Upper lobe of right lung (tissue), 1 donor: Measurements from ENCODE around the gene GPR39. TPM values are rescaled to one million over a fixed set of nuclear protein-coding genes. Genes with fewer than 3 reads are reported as not detected.

Experiments used
- ATAC-seq: fragments of 200-7000 bp; cut with Tn5 transposase; one replicate; pipeline ENCODE4 v1.9.1; 2020; ENCODE audit warnings: mild to moderate bottlenecking, moderate library complexity
- DNase-seq: peaks from one replicate; pipeline ENCODE4 v3.0.0-alpha.2; 2020
- H3K27ac ChIP-seq: fragments of 200-600 bp; one replicate; pipeline ENCODE4 v1.8.0; 2022
- H3K27me3 ChIP-seq: fragments of 200-600 bp; one replicate; pipeline ENCODE4 v1.8.0; 2022; ENCODE audit warnings: mild to moderate bottlenecking
- H3K36me3 ChIP-seq: fragments of 200-600 bp; one replicate; pipeline ENCODE4 v1.8.0; 2022
- H3K4me1 ChIP-seq: fragments of 200-600 bp; one replicate; pipeline ENCODE4 v1.8.0; 2022
- H3K4me3 ChIP-seq: fragments of 200-600 bp; one replicate; pipeline ENCODE4 v1.8.0; 2022; ENCODE audit warnings: mild to moderate bottlenecking
- H3K9me3 ChIP-seq: fragments of 200-600 bp; one replicate; pipeline ENCODE4 v1.8.0; 2022
- CTCF ChIP-seq: fragments of 200-600 bp; IDR thresholded peaks from one replicate; pipeline ENCODE4 v1.8.0; 2022; ENCODE audit warnings: antibody characterized with exemption
- intact Hi-C: fragments of 100-400 bp; cut with DNase I; formaldehyde crosslinking; loops from one replicate; pipeline ENCODE4 v1.11.0; 2022
- total RNA-seq: library from RNA; stranded (reverse); fragmentation: NEBNext Ultra II Directional; extraction: Animal tissue kit (Norgen Biotek cat#: 25700); gene quantifications from one replicate; pipeline ENCODE4 v1.2.1, GENCODE V29; 2021
- donor health status: DM: no; HTN: yes; CAD: no; lungs with severe emphysema.

GPR39 gene
- total RNA-seq, 1 donor from 2014 or later = 13.4 TPM

- Histone ChIP-seq H3K27me3 (no peaks in the 10 kb centered on the region), H3K27ac (no peak overlapping the region), H3K36me3 (no peaks in the 10 kb centered on the region), H3K4me3 (no peak overlapping the region), H3K4me1 (no peaks in the 10 kb centered on the region), H3K9me3 (no peaks in the 10 kb centered on the region)
- intact Hi-C loops = no loop called here
- DNase-seq (no peak), ATAC-seq (peak; percentile 75)
- TF ChIP-seq CTCF = peak; percentile 72
These were observed 130.6 kb downstream of the GPR39 start for GRCh38 chr2:132547090-132547687.

- intact Hi-C loops = no loop called here
- Histone ChIP-seq H3K4me3 (no peak overlapping the region), H3K27me3 (no peaks in the 10 kb centered on the region), H3K4me1 (no peaks in the 10 kb centered on the region), H3K27ac (no peak overlapping the region), H3K9me3 (no peaks in the 10 kb centered on the region), H3K36me3 (no peaks in the 10 kb centered on the region)
- DNase-seq (no peak), ATAC-seq (no peak)
- TF ChIP-seq CTCF = no peak
These were observed 133.5 kb downstream of the GPR39 start for GRCh38 chr2:132549935-132550670.

- Histone ChIP-seq H3K27me3 (no peaks in the 10 kb centered on the region), H3K27ac (no peak overlapping the region), H3K36me3 (no peaks in the 10 kb centered on the region), H3K4me3 (no peak overlapping the region), H3K9me3 (no peaks in the 10 kb centered on the region), H3K4me1 (no peaks in the 10 kb centered on the region)
- intact Hi-C loops = no loop called here
- TF ChIP-seq CTCF = no peak
- ATAC-seq (no peak), DNase-seq (no peak)
These were observed 134.3 kb downstream of the GPR39 start for GRCh38 chr2:132550946-132551345.

GRCh38 chr2:132557694-132558093 lies 141.1 kb downstream of the GPR39 start:
- TF ChIP-seq CTCF = no peak
- ATAC-seq = no peak
- Histone ChIP-seq H3K9me3 (no peaks in the 10 kb centered on the region), H3K4me1 (no peaks in the 10 kb centered on the region), H3K27me3 (no peaks in the 10 kb centered on the region), H3K36me3 (no peaks in the 10 kb centered on the region), H3K4me3 (no peak overlapping the region), H3K27ac (no peak overlapping the region)
- no peak for DNase-seq
- intact Hi-C loops = no loop called here

GRCh38 chr2:132559326-132559725 lies 142.7 kb downstream of the GPR39 start:
- ATAC-seq (no peak), DNase-seq (no peak)
- Histone ChIP-seq H3K9me3 (no peaks in the 10 kb centered on the region), H3K27ac (no peak overlapping the region), H3K4me3 (no peak overlapping the region), H3K36me3 (no peaks in the 10 kb centered on the region), H3K4me1 (no peaks in the 10 kb centered on the region), H3K27me3 (no peaks in the 10 kb centered on the region)
- intact Hi-C loops = no loop called here
- TF ChIP-seq CTCF = no peak
